HG03064 (cell line): ENCODE measurements around the gene MCF2L.

Source experiments
- ATAC-seq: cut with Tn5 transposase; IDR thresholded peaks from one replicate; pipeline ENCODE4 v1.9.1; 2021; ENCODE audit warnings: low read depth; ENCODE audit not compliant: unreplicated experiment

MCF2L gene

GRCh38 chr13:113117911-113118260 lies 148.9 kb downstream of the MCF2L start:
- ATAC-seq, result no peak

GRCh38 chr13:113118261-113119021 lies 149.4 kb downstream of the MCF2L start:
- ATAC-seq, result no peak

GRCh38 chr13:113119166-113119821 lies 150.3 kb downstream of the MCF2L start:
- ATAC-seq, result no peak

- no peak for ATAC-seq
Observed at GRCh38 chr13:113119822-113120189, 150.8 kb downstream of the MCF2L start.

- no peak for ATAC-seq
Observed at GRCh38 chr13:113120300-113121182, 151.5 kb downstream of the MCF2L start.

DNA sequence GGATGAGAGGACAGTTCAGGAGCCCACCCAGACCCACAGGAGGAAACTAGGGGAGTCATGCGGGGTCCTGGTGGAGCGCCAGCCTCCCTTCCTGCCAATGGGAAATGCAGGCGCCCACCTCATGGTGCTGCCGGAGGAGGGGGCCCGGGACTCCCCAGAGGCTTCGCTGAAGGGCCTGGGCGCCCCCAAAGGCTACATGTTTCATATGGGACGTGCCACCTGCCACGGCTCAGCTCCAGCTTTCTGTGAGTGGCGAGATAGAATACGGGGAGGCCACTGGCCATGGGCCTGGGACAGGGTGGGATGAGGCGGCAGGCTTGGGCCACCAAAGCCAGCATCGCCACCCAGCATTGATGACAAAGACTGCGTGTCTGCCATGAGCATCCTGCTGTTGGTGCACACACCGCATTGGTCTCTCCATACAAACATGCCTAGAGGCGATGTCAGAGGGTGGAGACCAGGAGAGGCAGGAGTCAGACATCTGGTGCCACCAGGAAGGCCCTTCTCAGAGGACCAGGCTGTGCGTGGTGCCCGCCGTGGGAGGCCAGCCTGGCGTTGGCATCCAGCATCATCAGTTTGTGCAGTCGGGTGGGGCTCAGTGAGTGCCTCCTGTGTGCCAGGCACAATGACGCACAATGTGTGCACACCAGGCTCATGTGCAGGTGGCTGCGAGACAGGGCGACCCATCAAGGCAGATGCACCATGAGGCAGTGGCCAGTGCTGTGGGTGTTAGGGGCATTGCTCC lies 152.3 kb downstream of the MCF2L start:
- ATAC-seq, result no peak

DNA sequence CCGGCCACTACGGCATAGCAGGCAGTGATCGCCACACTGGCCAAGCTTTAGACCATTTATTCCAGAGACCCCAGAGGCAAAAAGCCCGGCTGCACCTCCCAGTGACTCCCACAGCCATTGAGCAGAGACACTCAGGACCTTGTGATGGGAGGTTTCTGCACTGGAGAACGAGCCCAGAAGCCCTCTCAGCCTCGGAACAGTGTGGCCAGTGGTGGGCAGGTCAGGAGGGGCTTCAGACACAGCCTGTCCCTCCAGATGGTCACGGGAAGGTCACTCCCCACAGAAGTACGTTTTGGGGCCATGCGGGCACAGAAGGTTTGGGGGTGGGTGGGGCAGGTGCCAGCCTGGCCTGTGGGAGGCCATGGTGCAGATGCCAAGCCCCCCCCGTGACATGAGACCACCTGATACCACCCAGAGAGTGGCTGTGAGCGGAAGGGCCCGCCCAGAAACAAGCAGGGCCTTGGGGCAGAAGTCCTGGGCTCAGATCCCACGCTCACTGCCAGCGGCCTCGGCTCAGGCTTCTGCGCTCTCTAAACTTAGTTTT lies 153.0 kb downstream of the MCF2L start:
- no peak for ATAC-seq

DNA sequence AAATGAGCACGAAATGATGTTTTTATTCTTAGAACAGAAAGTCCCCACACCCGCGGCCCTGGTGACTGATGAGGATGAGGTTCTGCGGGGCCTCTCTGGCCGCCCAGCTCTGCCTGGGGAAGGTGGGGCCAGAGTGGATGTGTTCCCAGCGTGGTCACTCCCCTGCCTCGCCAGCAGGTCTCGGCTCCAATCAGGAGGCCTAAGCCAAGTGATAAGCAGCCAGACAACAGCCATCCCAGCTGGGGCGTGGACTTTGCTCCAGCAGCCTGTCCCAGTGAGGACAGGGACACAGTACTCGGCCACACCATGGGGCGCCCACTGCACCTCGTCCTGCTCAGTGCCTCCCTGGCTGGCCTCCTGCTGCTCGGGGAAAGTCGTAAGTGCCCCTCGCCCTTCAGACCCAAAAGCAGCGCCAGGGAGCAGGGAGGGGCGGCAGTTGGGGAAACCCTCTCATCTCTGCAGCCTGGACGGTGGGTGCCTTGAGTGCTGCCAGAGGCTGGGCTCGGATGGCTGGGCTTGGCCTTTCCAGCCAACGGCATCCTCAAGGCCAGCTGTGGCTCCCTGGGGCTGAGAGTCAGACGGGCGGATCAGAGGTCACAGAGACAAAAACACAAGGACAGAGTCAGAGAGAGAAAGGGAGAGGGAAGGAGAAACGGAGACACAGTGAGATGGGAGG lies 153.7 kb downstream of the MCF2L start, which contains the start of gene F10:
TSS of gene F10 (plus strand) at position 250 of the 676 bp plus-strand sequence. CDS start at position 307, 57 bp downstream.
- ATAC-seq, result no peak

GRCh38 chr13:113123226-113124201 lies 154.5 kb downstream of the MCF2L start:
- no peak for ATAC-seq

GRCh38 chr13:113124211-113124970 lies 155.4 kb downstream of the MCF2L start:
- no peak for ATAC-seq

DNA sequence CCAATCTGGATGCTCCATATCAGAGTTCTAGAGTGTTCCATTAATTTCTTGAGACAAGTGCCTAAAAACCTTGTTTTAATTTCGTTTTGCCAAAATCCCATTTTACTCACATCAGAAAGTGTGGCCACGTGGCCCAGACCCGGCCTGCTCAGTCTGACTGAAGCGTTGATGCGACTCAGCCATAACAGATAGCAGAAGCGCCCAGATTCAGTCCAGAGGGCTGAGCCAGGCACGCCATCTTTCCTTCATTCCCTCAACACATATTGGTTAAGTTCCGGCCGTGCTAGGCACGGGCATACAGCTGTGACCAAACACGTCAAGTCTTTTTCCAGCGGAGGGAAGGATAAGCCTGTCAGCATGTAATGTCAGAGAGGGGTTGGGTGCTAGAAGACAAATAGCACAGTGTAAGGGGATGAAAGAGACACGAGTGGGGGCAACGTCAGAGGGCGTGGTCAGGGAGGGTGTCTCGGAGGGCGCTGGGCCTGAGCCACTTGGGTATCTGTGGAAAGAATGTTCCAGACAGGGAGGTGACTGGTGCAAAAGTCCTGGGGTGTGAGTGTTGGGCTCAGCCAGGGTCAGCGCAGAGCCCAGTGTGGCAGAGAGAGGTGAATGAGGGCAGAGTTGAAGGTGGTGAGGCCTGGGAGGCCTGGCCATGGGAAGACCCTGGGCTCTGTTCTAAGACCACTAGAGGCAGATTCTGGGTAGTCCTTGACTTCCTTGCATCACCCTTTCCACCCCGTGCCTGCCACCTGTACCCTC lies 156.7 kb downstream of the MCF2L start:
- ATAC-seq, result no peak

DNA sequence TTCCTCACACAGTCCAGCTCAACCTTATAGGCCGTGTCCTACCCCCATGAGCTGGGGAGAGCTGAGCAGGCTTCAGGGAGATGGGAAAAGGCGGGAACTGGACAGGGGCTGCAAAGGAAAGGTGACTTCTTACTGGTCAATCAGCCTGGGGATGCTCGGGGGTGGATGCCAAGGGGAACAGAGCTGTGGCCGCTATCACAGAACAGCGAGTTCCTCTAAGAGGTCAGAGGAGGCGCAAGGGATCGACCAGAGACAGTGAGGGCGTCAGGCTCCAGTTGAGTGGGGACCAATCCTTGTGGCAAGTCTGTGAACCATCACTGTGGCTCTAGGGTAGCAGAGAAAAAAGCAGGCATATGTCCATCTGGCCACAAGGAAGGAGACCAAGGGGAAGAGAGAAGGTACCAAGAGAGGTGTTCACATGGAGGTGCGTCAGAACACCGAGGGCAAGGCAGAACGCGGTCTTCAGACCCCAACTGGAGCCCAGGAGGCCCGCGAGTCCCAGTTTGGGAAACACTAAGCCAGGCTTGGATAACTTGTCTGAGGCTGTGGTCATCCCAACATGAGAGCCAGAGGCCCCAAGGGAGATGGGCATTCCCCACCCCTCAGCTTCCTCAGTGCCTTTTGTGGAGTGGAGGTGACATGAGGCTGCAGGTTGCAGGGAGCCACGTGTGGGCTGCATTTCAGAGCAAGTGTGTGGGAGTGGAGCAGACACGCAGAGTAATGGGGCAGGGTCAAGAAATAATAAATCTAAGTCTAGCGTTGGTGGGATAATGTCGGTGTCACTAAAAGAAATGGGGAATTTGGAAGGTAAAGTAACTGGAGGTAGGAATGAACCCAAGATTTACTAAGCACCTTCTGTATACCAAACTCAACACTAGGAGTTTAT lies 157.5 kb downstream of the MCF2L start:
- ATAC-seq, result no peak

DNA sequence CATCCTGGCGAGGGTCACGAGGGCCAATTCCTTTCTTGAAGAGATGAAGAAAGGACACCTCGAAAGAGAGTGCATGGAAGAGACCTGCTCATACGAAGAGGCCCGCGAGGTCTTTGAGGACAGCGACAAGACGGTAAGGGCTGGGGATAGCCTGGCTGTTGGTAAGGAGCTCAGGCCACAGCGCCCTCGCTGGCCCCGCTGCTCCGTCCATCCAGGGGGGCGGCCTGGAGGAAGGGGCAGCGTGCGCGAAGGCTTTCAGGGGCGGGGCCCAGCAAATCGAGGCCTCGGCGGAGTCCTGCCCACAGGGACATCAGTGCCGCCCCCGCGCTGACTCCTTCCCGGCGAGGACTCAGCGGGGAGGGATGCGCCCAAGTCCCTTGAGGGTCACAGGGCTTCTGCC lies 160.5 kb downstream of the MCF2L start:
- ATAC-seq, result no peak

GRCh38 chr13:113129921-113130750 lies 161.1 kb downstream of the MCF2L start:
- ATAC-seq, result no peak

DNA sequence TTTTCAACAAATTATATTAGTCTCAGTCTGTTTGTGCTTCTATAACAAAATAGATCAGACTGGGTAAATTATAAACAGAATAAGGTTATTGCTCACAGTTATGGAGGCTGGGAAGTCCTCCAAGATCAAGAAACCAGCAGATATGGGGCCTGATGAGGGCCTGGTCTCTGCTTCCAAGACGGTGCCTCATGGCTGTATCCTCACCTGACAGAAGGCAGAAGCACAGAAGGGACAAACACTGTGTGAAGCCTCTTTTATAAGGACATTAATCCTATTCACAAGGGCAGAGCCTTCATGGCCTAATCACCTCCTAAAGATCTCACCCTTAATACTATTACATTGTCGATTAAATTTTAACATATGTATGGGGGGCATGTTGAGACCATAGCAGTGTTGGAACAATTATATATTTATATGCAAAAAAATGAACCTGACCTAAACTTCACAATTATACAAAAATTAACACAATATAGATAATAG lies 166.3 kb downstream of the MCF2L start:
- ATAC-seq, result no peak
